ENCODE results near the gene NAALADL2.

NAALADL2 gene

DNA sequence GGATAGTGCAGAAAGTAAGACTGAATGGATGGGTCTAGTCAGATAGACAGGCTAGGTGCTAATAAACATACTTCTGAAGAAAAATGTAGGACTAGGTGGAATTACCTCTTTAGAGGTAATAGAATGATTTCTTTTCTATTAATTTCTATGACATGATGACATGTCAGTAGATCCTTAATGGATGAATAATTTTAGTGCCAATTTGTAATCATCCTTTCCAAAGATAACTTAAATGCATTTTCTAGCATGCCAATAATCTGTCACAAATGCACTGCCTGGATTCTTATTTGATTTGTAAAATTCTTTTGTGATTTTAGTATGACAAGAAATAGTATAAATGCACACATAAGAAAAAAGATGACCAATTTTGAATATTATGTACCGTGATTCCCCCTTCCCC lies 356.7 kb downstream of the NAALADL2 start:
- TF ChIP-seq, protein P1, sequence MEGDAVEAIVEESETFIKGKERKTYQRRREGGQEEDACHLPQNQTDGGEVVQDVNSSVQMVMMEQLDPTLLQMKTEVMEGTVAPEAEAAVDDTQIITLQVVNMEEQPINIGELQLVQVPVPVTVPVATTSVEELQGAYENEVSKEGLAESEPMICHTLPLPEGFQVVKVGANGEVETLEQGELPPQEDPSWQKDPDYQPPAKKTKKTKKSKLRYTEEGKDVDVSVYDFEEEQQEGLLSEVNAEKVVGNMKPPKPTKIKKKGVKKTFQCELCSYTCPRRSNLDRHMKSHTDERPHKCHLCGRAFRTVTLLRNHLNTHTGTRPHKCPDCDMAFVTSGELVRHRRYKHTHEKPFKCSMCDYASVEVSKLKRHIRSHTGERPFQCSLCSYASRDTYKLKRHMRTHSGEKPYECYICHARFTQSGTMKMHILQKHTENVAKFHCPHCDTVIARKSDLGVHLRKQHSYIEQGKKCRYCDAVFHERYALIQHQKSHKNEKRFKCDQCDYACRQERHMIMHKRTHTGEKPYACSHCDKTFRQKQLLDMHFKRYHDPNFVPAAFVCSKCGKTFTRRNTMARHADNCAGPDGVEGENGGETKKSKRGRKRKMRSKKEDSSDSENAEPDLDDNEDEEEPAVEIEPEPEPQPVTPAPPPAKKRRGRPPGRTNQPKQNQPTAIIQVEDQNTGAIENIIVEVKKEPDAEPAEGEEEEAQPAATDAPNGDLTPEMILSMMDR (conservative IDR thresholded peaks at IDR 0.05; ENCODE audit: low read depth, low read length), result no peak
- no peak overlapping the region for H3K4me3 ChIP-seq (ENCODE audit: low read depth, low read length)
- DNase-seq (ENCODE audit: low read depth), result no peak

DNA sequence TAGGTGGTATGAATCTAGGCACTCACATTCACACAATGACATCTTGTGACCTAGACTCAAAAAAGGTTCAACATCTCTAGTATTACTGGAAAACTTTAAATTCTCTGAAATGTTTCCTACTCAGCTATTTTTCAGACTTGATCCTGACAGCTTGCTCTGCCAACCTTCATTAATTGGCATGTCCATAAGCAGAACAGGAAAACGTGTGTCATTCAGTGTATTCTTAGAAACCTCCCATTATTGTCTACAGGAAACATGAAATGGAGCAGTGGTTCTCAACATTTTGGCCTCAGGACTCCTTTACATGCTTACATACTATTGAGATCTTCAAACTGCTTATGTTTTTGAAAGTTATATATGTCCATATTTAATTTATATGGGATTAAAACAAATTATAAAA lies 363.2 kb downstream of the NAALADL2 start:
- no peak for DNase-seq (ENCODE audit: low read depth)
- H3K4me3 ChIP-seq (ENCODE audit: low read depth, low read length), result no peak overlapping the region
- TF ChIP-seq, protein P1 (conservative IDR thresholded peaks at IDR 0.05; ENCODE audit: low read depth, low read length), result no peak

DNA sequence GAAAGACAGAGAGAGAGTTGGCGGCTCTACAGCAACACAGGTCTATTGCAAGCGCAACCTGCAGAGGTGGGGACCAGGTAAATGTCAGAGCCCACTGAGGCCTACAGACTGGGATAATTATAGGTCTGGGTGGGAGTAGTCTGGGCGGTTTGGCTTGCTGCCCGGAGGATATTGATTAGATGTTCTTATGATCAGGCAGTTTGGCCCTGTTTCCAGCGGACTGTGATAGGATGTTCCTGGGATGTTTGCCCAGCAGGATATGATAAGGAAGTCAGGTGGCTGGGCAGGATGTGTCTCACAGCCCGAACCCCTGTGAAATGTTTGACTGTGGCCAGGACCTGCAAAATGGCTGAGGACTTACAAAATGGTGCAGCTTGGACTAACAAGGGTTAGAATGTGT lies 364.9 kb downstream of the NAALADL2 start:
- TF ChIP-seq, protein P1 (conservative IDR thresholded peaks at IDR 0.05; ENCODE audit: low read depth, low read length), result no peak
- no peak overlapping the region for H3K4me3 ChIP-seq (ENCODE audit: low read depth, low read length)
- no peak for DNase-seq (ENCODE audit: low read depth)

DNA sequence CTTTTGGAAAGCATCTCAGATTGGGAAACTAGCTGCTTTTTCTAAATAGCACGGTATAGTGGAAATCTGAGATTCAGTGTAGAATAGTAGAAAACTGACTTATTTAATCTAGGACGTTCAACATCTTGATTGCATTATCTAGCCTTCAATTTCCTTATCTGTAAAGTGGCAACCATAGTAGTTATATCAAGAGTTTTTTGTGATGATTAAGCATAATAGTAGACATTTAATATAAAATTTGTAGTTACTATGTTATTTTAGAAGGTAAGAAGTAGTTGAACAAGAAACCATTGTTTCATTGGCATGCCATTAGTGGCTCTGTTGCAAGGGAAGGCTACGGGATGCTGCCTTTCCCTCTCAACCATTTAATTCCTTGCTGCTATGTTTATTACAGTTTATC lies 367.3 kb downstream of the NAALADL2 start:
- H3K4me3 ChIP-seq (ENCODE audit: low read depth, low read length), result no peak overlapping the region
- DNase-seq (ENCODE audit: low read depth), result no peak
- TF ChIP-seq, protein P1 (conservative IDR thresholded peaks at IDR 0.05; ENCODE audit: low read depth, low read length), result no peak

DNA sequence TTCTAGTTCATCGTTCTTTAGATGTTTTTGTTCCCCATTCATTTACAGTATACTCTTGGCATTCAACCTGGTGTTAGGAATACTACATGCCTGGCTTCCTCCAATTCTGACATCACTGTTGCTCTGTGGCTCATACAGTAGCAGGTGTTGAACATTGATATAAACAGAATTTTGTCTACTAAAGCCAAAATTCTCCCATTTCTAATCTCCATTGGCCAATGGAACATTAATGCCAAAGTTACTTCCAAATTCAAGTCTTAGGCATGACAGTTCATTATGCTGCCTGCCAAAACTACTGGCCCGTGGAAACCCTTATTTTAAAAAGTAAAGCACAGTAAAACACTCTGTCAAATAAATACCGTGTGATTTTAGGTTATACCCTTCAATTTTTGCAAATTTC lies 368.0 kb downstream of the NAALADL2 start:
- no peak for DNase-seq (ENCODE audit: low read depth)
- TF ChIP-seq, protein P1 (conservative IDR thresholded peaks at IDR 0.05; ENCODE audit: low read depth, low read length), result no peak
- no peak overlapping the region for H3K4me3 ChIP-seq (ENCODE audit: low read depth, low read length)

DNA sequence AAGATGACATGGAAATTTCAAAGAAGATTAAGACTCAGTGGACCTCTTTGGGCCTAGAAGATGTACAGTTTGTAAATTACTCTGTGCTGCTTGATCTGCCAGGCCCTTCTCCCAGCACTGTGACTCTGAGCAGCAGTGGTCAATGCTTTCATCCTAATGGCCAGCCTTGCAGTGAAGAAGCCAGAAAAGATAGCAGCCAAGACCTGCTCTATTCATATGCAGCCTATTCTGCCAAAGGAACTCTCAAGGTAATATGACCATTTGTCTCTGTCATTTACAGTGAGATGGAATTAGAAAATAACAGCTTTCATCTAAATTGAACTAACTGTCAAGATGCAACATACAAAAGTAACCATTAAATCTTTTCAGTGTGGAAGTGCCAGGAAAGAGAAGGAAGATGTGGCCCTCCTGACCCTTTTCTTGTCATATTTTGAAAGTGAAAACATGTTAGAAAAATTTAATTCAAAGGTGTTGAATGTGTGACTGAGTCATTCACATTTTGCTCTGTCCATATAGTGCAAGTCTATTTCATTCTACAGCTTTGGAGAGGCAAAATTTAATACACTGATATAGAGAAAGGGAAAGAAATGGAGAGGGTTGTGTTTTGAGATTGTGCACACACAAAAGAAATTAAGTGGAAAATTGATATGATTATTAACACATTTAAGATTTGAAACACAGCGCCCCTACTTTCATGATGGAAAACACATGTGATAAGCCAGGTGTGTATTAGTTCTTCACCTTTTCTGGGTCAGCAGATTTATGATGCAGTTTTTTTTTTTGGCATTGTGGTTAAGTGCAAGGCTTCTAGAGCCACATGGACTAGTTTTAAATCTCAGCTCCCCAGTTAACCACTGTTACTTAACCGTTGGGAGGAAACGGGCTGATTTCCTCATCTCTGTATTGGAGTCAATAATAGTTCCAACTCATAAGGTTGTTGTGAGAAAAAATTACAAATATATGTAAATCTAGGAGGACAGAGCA lies 375.1 kb downstream of the NAALADL2 start:
- TF ChIP-seq, protein P1 (conservative IDR thresholded peaks at IDR 0.05; ENCODE audit: low read depth, low read length), result no peak
- no peak for DNase-seq (ENCODE audit: low read depth)
- H3K4me3 ChIP-seq (ENCODE audit: low read depth, low read length), result no peak overlapping the region

DNA sequence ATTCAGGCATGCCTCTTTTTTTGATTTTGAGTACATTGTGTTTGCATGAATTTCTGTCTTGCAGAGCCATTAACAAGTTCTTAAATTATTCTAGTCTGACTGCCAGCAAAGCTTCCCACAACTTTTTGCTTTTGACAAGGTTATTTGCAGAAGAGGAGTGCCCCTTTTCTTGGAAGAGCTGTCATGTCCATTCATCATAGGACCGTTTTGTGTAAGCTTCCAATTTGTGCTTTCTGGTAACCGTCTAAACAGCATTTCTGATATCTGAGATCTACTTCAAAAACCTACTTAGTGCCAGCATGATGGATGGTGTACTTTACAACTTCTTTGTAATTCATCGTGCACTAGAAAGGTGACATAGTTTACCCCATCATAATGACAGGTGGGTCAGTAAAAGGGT lies 379.7 kb downstream of the NAALADL2 start:
- no peak for DNase-seq (ENCODE audit: low read depth)
- H3K4me3 ChIP-seq (ENCODE audit: low read depth, low read length), result no peak overlapping the region
- TF ChIP-seq, protein P1 (conservative IDR thresholded peaks at IDR 0.05; ENCODE audit: low read depth, low read length), result no peak

Data from choroid plexus epithelial cell (primary cell).